IMR-90 (cell line): ENCODE data around the gene CCR3. TPM values are rescaled to one million over a fixed set of nuclear protein-coding genes. Genes with fewer than 3 reads are reported as not detected.

ENCODE experiments used
- ATAC-seq: fragments of 200-7000 bp; cut with Tn5 transposase; 2 replicates; pipeline ENCODE4 v1.9.1; 2020; ENCODE audit warnings: low read depth, mild to moderate bottlenecking, moderate library complexity
- BruUV-seq: library from RNA; stranded (reverse); fragments of 400-500 nt; replicated peaks from 2 replicates; lab custom pipeline; 2021; lab: Mats Ljungman, UMichigan
- CTCF ChIA-PET: fragments of 300-600 bp; formaldehyde crosslinking; extraction: SDS; loops from one replicate; lab custom pipeline; 2021; ENCODE audit warnings: antibody characterized with exemption; lab: Yijun Ruan, JAX
- POLR2A ChIA-PET: fragments of 300-600 bp; sonication (Branson Sonifier 250); formaldehyde crosslinking; loops from one replicate; lab custom pipeline; 2022; ENCODE audit warnings: antibody characterized with exemption; ENCODE audit not compliant: unreplicated experiment; lab: Charles Lee
- DNase-seq: peaks from one replicate; pipeline ENCODE4 v3.0.0; 2013
- H2AFZ ChIP-seq: replicated peaks from 2 replicates; pipeline ENCODE3; 2013; ENCODE audit warnings: low read length, mild to moderate bottlenecking; ENCODE audit not compliant: poor library complexity
- H2AK5ac ChIP-seq: 2 replicates; pipeline ENCODE4 v1.6.1; 2013; ENCODE audit warnings: low read depth, low read length, inconsistent platforms
- H2AK9ac ChIP-seq: replicated peaks from 2 replicates; pipeline ENCODE3; 2013; ENCODE audit warnings: mild to moderate bottlenecking, low read depth, low read length, moderate library complexity; ENCODE audit not compliant: poor library complexity
- H2BK120ac ChIP-seq: 2 replicates; pipeline ENCODE4 v1.6.1; 2013; ENCODE audit warnings: low read depth, low read length, inconsistent platforms
- H2BK15ac ChIP-seq: 3 replicates; pipeline ENCODE4 v1.6.1; 2013; ENCODE audit warnings: low read depth, low read length, inconsistent platforms
- H2BK20ac ChIP-seq: 2 replicates; pipeline ENCODE4 v1.6.1; 2013; ENCODE audit warnings: low read depth, mild to moderate bottlenecking, inconsistent platforms, low read length, moderate library complexity
- H2BK5ac ChIP-seq: 2 replicates; pipeline ENCODE4 v1.6.1; 2013; ENCODE audit warnings: mild to moderate bottlenecking, low read depth, low read length, inconsistent platforms; ENCODE audit not compliant: poor library complexity, severe bottlenecking
- H3K14ac ChIP-seq: replicated peaks from 2 replicates; pipeline ENCODE4 v1.6.1; 2013; ENCODE audit warnings: low read depth, low read length, inconsistent platforms
- H3K18ac ChIP-seq: 2 replicates; pipeline ENCODE4 v1.6.1; 2013; ENCODE audit warnings: low read depth, low read length, control low read depth
- H3K23ac ChIP-seq: 2 replicates; pipeline ENCODE4 v1.6.1; 2013; ENCODE audit warnings: low read depth, low read length, inconsistent platforms
- H3K27ac ChIP-seq: 2 replicates; pipeline ENCODE4 v1.5.1; 2013; ENCODE audit warnings: mild to moderate bottlenecking, control low read depth, low read length; ENCODE audit not compliant: insufficient read depth
- H3K27me3 ChIP-seq: 2 replicates; pipeline ENCODE4 v1.6.1; 2013; ENCODE audit warnings: low read length; ENCODE audit not compliant: control insufficient read depth, insufficient read depth
- H3K36me3 ChIP-seq: 2 replicates; pipeline ENCODE4 v1.6.1; 2013; ENCODE audit warnings: low read length, mixed read lengths; ENCODE audit not compliant: control insufficient read depth, insufficient read depth
- H3K4ac ChIP-seq: 2 replicates; pipeline ENCODE4 v1.6.1; 2013; ENCODE audit warnings: low read depth, low read length, inconsistent platforms
- H3K4me1 ChIP-seq: 2 replicates; pipeline ENCODE4 v1.6.1; 2013; ENCODE audit warnings: low read length, mixed read lengths; ENCODE audit not compliant: control insufficient read depth, insufficient read depth
- H3K4me2 ChIP-seq: 2 replicates; pipeline ENCODE4 v1.6.1; 2013; ENCODE audit warnings: low read depth, mild to moderate bottlenecking, control low read depth, low read length, moderate library complexity
- H3K4me3 ChIP-seq: 2 replicates; pipeline ENCODE4 v1.5.1; 2013; ENCODE audit warnings: low read depth, mild to moderate bottlenecking, control low read depth, low read length, moderate library complexity; ENCODE audit not compliant: insufficient read depth
- H3K56ac ChIP-seq: 2 replicates; pipeline ENCODE4 v1.6.1; 2013; ENCODE audit warnings: low read length, inconsistent platforms; ENCODE audit not compliant: insufficient read depth; ENCODE audit errors: extremely low read depth
- H3K79me1 ChIP-seq, 2 experiments: 2 replicates each; pipeline ENCODE4 v1.6.1; 2013; ENCODE audit warnings: low read length in 2 of 2, inconsistent platforms in 1 of 2, low read depth in 1 of 2
- H3K9ac ChIP-seq: 2 replicates; pipeline ENCODE4 v1.6.1; 2013; ENCODE audit warnings: low read depth, low read length, control low read depth
- H3K9me1 ChIP-seq: 2 replicates; pipeline ENCODE4 v1.6.1; 2013; ENCODE audit warnings: low read length, inconsistent platforms; ENCODE audit not compliant: insufficient read depth
- H3K9me3 ChIP-seq: 2 replicates; pipeline ENCODE4 v1.6.1; 2013; ENCODE audit warnings: low read length; ENCODE audit not compliant: control insufficient read depth, insufficient read depth
- H4K20me1 ChIP-seq: 2 replicates; pipeline ENCODE4 v1.6.1; 2013; ENCODE audit warnings: low read length, inconsistent platforms; ENCODE audit not compliant: insufficient read depth
- H4K5ac ChIP-seq: 2 replicates; pipeline ENCODE4 v1.6.1; 2013; ENCODE audit warnings: mild to moderate bottlenecking, low read depth, low read length, control low read depth
- H4K8ac ChIP-seq, 2 experiments: 2 replicates each; pipeline ENCODE4 v1.6.1; 2013; ENCODE audit warnings: low read depth in 2 of 2, low read length in 2 of 2, control low read depth in 1 of 2, inconsistent platforms in 1 of 2
- H4K91ac ChIP-seq: 2 replicates; pipeline ENCODE4 v1.6.1; 2013; ENCODE audit warnings: low read depth, low read length, inconsistent platforms; ENCODE audit not compliant: insufficient read depth
- BHLHE40 ChIP-seq: fragments of 150-350 bp; IDR thresholded peaks from 2 replicates; pipeline ENCODE4 v1.6.1; 2016; ENCODE audit warnings: mild to moderate bottlenecking, low read depth, low read length
- CEBPB ChIP-seq: IDR thresholded peaks from 2 replicates; pipeline ENCODE4 v1.6.1; 2012; ENCODE audit warnings: low read depth, low read length, improper control_type of control experiment
- CHD1 ChIP-seq: IDR thresholded peaks from 2 replicates; pipeline ENCODE4 v1.6.1; 2012; ENCODE audit warnings: low read depth, low read length, improper control_type of control experiment
- FOS ChIP-seq: fragments of 150-350 bp; IDR thresholded peaks from 2 replicates; pipeline ENCODE4 v1.6.1; 2016; ENCODE audit warnings: low read depth, low read length
- MAFK ChIP-seq: IDR thresholded peaks from 2 replicates; pipeline ENCODE4 v1.6.1; 2012; ENCODE audit warnings: low read depth, low read length, improper control_type of control experiment
- MAZ ChIP-seq: IDR thresholded peaks from 2 replicates; pipeline ENCODE4 v1.6.1; 2012; ENCODE audit warnings: low read depth, mild to moderate bottlenecking, low read length, improper control_type of control experiment, moderate library complexity, borderline replicate concordance
- MXI1 ChIP-seq: IDR thresholded peaks from 2 replicates; pipeline ENCODE4 v1.6.1; 2012; ENCODE audit warnings: low read depth, mild to moderate bottlenecking, low read length, moderate library complexity, borderline replicate concordance
- NFE2L2 ChIP-seq: fragments of 150-350 bp; IDR thresholded peaks from 2 replicates; pipeline ENCODE4 v1.6.1; 2016; ENCODE audit warnings: low read depth, mild to moderate bottlenecking, low read length
- POLR2A ChIP-seq: IDR thresholded peaks from 2 replicates; pipeline ENCODE4 v1.6.1; 2012; ENCODE audit warnings: mild to moderate bottlenecking, low read depth, low read length
- RCOR1 ChIP-seq: IDR thresholded peaks from 2 replicates; pipeline ENCODE4 v1.6.1; 2012; ENCODE audit warnings: mild to moderate bottlenecking, low read length, improper control_type of control experiment; ENCODE audit not compliant: insufficient replicate concordance
- SMC3 ChIP-seq: fragments of 150-350 bp; IDR thresholded peaks from 2 replicates; pipeline ENCODE4 v1.6.1; 2016; ENCODE audit warnings: low read depth, mild to moderate bottlenecking, antibody characterized with exemption, low read length, moderate library complexity
- WGBS, 2 experiments: methylation state at CpG; one replicate each; pipeline versions ENCODE4 v1.1.5 to v1.1.7; 2013; ENCODE audit warnings: missing lambda C conversion rate in 2 of 2; ENCODE audit not compliant: insufficient read length in 1 of 2; ENCODE audit errors: extremely low coverage in 2 of 2; 5-methylcytosine and 5-hydroxymethylcytosine counted together
- dilution Hi-C: fragments of 300-500 bp; cut with HindIII; formaldehyde crosslinking; loops from one replicate; pipeline ENCODE4 v1.14.3; 2018; ENCODE audit warnings: low sequenced_read_pairs; ENCODE audit not compliant: unreplicated experiment
- in situ Hi-C: fragments of 300-500 bp; cut with MboI; formaldehyde crosslinking; loops from 3 replicates; pipeline ENCODE4 v1.14.3; 2019; ENCODE audit warnings: low sequenced_read_pairs, inconsistent platforms, mixed read lengths
- intact Hi-C: fragments of 100-400 bp; cut with micrococcal nuclease; formaldehyde crosslinking; loops from 2 replicates; pipeline ENCODE4 v1.10.0; 2022
- polyA plus RNA-seq, 3 experiments: library from polyadenylated mRNA; depleted of rRNA; stranded (reverse); fragments of >200 nt; gene quantifications; 2 replicates each; pipeline ENCODE4 v1.2.3, GENCODE V29; 2012; ENCODE audit warnings: low replicate concordance in 1 of 3
- total RNA-seq: library from RNA; depleted of rRNA; stranded (reverse); fragments of >200 nt; gene quantifications from 2 replicates; pipeline ENCODE4 v1.2.3, GENCODE V29; 2012
- TF ChIP-seq, protein P1 (sequence below): conservative IDR thresholded peaks from 2 replicates; pipeline ENCODE4 v1.5.1; 2012; ENCODE audit warnings: mild to moderate bottlenecking, low read depth, low read length, improper control_type of control experiment
- TF ChIP-seq, protein P2 (sequence below): fragments of 150-350 bp; IDR thresholded peaks from 2 replicates; pipeline ENCODE4 v1.6.1; 2016; ENCODE audit warnings: low read depth, mild to moderate bottlenecking, low read length, moderate library complexity, borderline replicate concordance
- TF ChIP-seq, protein P3 (sequence below): fragments of 150-350 bp; IDR thresholded peaks from 2 replicates; pipeline ENCODE4 v1.6.1; 2017; ENCODE audit warnings: mild to moderate bottlenecking, antibody characterized with exemption, low read length, low read depth

CCR3 gene
- total and polyA plus RNA-seq, 2 of the 4 experiments (the other 2 are of a cell fraction), result not detected

DNA sequence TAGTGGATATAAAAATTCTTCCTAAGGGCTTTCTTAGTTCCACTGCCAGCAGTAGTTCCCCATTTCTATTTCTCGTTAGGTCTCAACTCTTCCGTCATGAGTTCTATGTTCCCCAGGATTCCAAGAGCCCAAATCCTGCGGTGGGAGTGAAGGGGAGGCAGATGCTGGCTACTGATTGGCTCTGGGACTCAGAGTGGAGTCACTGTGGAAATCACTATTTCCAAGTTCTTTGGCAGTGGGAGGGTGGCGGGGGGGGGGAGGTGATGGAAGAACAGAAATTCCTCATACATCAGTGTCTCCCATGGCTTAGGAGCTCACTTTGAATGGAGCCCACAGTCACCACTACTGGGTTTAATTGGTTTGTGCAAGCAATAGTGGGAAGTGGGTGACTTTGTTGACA is 39.7 kb upstream of the CCR3 start:
- Histone ChIP-seq H3K23ac (no peak overlapping the region), H2BK20ac (no peak overlapping the region), H2BK5ac (no peak overlapping the region), H3K9me3 (no peaks in the 10 kb centered on the region), H3K14ac (no peak overlapping the region), H3K27ac (no peak overlapping the region), H3K4ac (no peak overlapping the region), H2BK15ac (no peak overlapping the region), H2AK9ac (no peak overlapping the region), H3K79me1 (no peaks in the 10 kb centered on the region), H3K18ac (no peak overlapping the region), H3K4me1 (no peaks in the 10 kb centered on the region), H3K4me2 (no peak overlapping the region), H4K8ac (no peak overlapping the region), H3K27me3 (peaks cover 24% of the 10 kb centered on the region), H3K56ac (no peak overlapping the region), H4K20me1 (no peaks in the 10 kb centered on the region), H3K9ac (no peak overlapping the region), H2BK120ac (no peak overlapping the region), H4K5ac (no peak overlapping the region), H4K91ac (no peak overlapping the region), H3K9me1 (no peaks in the 10 kb centered on the region), H2AFZ (no peak overlapping the region), H3K36me3 (no peaks in the 10 kb centered on the region), H2AK5ac (no peak overlapping the region), H3K4me3 (no peak overlapping the region)
- ATAC-seq, result no peak
- ChIA-PET CTCF (no interaction called here), POLR2A (no interaction called here)
- no peak for TF ChIP-seq CEBPB
- TF ChIP-seq SMC3, result no peak
- TF ChIP-seq, protein P1, sequence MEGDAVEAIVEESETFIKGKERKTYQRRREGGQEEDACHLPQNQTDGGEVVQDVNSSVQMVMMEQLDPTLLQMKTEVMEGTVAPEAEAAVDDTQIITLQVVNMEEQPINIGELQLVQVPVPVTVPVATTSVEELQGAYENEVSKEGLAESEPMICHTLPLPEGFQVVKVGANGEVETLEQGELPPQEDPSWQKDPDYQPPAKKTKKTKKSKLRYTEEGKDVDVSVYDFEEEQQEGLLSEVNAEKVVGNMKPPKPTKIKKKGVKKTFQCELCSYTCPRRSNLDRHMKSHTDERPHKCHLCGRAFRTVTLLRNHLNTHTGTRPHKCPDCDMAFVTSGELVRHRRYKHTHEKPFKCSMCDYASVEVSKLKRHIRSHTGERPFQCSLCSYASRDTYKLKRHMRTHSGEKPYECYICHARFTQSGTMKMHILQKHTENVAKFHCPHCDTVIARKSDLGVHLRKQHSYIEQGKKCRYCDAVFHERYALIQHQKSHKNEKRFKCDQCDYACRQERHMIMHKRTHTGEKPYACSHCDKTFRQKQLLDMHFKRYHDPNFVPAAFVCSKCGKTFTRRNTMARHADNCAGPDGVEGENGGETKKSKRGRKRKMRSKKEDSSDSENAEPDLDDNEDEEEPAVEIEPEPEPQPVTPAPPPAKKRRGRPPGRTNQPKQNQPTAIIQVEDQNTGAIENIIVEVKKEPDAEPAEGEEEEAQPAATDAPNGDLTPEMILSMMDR, result no peak
- no peak for TF ChIP-seq RCOR1
- TF ChIP-seq, protein P2, sequence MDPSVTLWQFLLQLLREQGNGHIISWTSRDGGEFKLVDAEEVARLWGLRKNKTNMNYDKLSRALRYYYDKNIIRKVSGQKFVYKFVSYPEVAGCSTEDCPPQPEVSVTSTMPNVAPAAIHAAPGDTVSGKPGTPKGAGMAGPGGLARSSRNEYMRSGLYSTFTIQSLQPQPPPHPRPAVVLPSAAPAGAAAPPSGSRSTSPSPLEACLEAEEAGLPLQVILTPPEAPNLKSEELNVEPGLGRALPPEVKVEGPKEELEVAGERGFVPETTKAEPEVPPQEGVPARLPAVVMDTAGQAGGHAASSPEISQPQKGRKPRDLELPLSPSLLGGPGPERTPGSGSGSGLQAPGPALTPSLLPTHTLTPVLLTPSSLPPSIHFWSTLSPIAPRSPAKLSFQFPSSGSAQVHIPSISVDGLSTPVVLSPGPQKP, result no peak
- TF ChIP-seq, protein P3, sequence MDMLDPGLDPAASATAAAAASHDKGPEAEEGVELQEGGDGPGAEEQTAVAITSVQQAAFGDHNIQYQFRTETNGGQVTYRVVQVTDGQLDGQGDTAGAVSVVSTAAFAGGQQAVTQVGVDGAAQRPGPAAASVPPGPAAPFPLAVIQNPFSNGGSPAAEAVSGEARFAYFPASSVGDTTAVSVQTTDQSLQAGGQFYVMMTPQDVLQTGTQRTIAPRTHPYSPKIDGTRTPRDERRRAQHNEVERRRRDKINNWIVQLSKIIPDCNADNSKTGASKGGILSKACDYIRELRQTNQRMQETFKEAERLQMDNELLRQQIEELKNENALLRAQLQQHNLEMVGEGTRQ, result no peak
- no peak for TF ChIP-seq MXI1
- TF ChIP-seq MAFK, result no peak
- no peak for TF ChIP-seq CHD1
- no peak for TF ChIP-seq MAZ
- no peak for TF ChIP-seq BHLHE40
- TF ChIP-seq POLR2A, result no peak
- no peak for TF ChIP-seq NFE2L2
- no peak for TF ChIP-seq FOS
- in situ Hi-C loops, result no loop called here
- DNase-seq, result no peak
- intact Hi-C loops, result no loop called here
- no CpG with 5 or more reads among the region's 4 CpGs for whole genome bisulfite sequencing, 2 experiments
- dilution Hi-C loops, result no loop called here
- no TSS peak for BruUV-seq
